HG02678 (cell line): ENCODE data around the gene KLK12.

ENCODE experiments used
- ATAC-seq: cut with Tn5 transposase; IDR thresholded peaks from one replicate; pipeline ENCODE4 v1.9.1; 2021; ENCODE audit warnings: mild to moderate bottlenecking, moderate library complexity; ENCODE audit not compliant: unreplicated experiment

KLK12 gene

GRCh38 chr19:51055866-51056265 lies 21.1 kb upstream of the KLK12 start:
- no peak for ATAC-seq

DNA sequence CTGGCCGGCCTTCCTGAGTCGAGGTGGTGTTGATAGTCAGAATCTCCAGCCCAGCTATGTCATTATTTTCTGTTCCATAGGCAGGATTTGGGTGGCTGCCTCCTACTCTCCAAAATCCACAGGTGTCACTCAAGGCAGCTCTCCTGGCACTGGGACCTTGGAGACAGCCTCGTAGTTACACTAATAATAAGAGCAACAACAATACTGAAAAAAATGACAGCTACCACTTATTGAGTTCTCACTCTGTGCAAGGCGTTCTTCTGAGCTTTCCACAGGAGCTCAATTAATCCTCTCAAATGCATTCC lies 12.2 kb upstream of the KLK12 start:
- no peak for ATAC-seq

GRCh38 chr19:51044327-51044726 lies 9.5 kb upstream of the KLK12 start:
- ATAC-seq: no peak

DNA sequence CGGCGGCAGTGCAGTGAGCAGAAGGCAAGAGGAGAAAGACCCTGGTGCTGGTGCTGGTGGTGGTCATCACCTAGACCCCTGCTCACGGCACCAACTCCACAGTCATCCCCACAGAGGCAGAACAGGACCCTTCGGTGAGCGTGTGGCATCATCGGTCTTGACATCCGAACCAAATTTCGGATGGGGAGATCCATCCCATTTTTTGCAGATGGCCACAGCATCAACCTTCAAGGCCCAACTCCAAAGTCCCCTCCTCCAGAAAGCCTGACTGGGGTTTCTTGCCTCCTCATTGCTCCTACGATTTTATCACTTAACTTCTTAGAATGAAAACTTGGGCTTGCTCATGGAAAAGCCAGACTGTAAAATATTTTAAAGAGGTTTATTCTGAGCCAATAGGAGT lies 8.7 kb upstream of the KLK12 start:
- ATAC-seq: no peak

- no peak for ATAC-seq
Measured at GRCh38 chr19:51040151-51040550, 5.3 kb upstream of the KLK12 start.

- no peak for ATAC-seq
Measured at GRCh38 chr19:51036519-51036918, 1.7 kb upstream of the KLK12 start.

DNA sequence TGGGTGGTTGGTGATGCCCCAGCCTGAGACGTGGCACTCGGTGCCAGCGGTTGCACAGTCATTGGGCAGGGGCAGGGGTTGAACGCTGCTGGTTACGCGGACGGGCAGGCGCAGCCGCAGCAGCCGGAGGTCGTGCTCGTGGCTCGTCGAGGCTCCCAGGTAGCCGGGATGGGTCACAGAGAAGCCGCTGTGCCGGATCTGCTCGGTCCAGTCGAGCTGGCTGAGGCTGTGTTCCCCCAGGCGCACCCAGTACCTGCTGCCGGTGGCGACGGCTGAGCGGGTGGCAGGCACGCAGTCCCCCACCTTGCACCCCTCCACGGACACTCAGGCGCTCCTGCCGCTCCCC lies 2.9 kb downstream of the KLK12 start:
- ATAC-seq: no peak

DNA sequence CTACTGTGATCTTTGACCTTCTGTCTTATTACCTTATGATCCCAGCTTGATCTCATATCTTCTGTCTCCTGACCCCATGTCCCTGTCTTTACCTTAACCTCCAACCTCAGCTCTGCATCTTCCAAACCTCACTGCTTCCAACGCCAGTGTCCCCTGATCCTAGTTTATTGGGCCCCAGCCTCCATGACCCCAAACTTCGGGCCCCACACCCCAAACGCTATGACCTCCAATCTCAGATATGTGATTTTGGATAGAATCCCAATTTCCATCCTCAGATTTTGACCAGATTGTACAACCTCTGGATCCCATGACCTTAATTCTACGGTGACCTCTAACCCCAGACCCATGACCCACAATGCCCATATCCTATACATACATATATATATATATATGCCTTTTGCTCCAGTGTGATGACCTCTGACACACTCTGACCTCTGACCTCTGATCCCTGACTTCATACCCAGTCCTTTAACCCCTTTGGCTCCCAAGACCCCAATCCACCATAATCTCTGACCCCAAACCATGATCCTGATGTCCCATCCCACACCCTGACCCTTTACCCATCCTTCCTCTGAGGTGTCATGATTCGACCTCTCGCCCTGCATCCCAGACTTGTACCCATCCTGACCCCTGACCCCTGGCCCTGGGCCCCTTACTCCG lies 3.5 kb downstream of the KLK12 start:
- ATAC-seq: no peak

DNA sequence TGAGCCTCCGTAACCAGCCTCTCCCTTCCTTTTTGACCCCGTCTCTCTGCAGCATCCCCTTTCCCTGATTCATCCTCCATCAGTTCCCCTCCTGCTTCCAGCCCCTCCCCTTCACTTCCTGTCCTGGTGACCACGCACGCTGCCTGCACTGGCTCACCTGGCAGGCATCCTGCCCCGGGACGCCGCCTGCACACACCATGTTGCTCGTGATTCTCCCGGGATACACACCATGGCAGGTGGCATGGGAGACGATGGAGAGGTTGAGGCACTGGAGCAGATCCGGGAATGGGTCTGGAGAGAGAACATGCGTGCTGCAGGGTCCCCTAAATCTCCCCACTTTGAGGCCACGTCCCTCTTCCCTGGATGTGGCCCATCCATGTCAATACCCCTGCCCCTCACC lies 4.2 kb downstream of the KLK12 start:
- no peak for ATAC-seq

DNA sequence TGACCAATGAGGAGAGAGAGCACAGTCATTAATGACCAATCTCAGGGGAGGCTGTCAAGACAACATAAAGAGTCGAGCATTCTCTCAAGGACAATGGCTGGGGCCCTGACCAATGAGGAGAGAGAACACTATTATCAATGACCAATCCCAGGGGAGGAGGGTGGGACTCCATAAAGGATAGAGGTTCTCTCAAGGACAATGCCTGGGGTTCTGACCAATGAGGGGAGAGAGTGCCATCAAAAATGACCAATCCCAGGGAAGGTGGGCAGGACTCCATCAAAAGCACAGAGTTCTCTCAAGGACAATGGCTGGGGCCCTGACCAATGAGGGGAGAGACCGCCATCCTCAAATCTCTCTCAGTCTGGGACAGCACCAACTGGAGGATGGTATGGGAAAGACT lies 5.1 kb downstream of the KLK12 start:
- ATAC-seq: no peak

- no peak for ATAC-seq
Measured at GRCh38 chr19:51027873-51028272, 6.9 kb downstream of the KLK12 start.

DNA sequence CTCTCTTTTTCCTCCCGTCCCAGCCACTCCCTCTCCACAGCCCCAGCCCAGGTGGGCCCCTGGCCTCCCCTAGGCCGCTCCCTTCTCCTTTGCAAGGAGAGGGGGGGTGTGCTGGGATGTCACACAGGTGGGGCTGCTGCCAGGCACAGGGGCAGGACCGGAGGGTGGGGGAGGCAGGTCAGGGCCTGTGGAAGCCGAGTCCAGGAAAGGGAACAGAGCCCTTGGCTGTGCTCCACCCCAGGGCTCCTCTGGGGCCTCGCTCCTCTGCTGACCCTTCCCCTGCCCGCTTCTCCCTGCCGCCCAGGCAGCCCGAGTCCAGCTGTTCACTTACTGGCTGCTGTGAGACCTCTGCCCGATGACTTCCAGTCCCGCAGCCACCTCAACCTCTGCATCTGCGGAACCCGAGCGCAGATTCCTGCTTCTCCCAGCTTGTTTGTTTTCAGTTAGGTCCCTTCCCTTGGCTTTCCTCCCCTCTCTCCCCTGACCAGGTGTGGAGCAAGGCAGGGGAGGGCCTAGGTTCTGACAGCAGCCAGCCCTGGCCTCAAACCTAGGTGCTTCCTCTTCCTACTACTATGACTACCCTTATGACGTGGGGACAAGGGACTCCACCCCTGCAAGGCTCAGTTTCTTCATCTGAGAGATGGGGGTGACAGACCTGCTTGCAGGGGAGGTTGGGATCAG lies 7.5 kb downstream of the KLK12 start:
- ATAC-seq: no peak

- ATAC-seq: no peak
Measured at GRCh38 chr19:51026554-51026831, 8.3 kb downstream of the KLK12 start, which contains the start of gene KLK11. TSS of gene KLK11 (minus strand) at chr19:51026616. CDS start at chr19:51025631, 985 bp downstream.

DNA sequence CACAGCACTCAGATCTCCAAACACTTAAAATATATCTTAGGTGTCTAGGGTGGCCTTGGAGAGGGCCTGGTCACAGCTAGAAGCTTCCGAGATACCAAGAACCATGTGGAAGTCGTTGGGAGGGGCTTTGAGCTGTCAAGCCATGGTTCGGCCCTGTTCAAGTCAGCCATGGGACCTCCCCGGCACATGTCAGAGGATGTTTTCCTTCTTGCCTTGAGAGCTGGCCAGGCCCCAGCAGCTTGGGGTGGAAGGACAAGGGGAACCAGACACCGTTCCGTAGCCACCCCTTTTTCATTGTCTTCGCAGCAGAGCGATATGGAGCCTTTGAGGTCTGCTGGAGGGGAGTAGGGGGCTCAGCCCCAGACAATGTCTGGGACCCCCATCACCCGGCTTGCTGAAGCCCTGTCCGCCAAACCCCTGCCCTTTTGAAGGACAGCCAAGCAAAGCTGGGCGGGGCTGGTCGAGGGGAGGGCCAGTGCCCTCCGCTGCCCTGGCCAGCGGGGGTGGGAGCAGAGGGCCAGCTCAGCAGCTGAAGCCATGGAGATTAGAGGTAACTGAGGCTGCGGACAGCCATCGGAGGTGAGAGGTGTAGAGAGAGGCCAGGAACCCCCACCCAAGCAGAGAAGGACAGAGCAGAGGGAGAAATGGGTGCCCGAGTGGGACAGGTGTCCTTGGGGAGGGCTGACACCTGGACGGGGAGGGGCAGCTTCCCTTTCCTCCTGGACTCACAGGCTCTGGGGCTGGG lies 8.8 kb downstream of the KLK12 start:
- no peak for ATAC-seq

GRCh38 chr19:51025401-51025800 lies 9.4 kb downstream of the KLK12 start:
- no peak for ATAC-seq

GRCh38 chr19:51024924-51025323 lies 9.9 kb downstream of the KLK12 start:
- ATAC-seq: no peak

GRCh38 chr19:51023946-51024345 lies 10.9 kb downstream of the KLK12 start:
- ATAC-seq: no peak

DNA sequence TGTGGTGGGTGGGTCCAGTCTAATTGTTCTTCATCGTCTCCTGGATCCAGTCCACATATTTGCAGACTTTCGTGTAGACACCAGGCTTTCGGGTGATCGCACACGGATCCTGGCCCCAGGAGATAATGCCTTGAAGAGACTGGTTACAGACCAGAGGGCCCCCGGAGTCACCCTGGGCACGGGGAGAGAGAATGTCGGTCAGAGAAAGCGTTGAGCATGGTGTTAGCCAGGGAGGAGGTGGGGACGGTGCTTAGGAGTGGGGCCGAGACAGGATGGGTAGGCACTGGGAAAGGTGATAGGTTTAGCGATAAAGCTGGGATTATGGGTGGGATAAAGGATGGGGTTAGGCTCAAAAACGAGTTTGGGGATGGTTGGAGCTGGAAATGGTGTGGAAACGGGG lies 12.3 kb downstream of the KLK12 start:
- no peak for ATAC-seq

DNA sequence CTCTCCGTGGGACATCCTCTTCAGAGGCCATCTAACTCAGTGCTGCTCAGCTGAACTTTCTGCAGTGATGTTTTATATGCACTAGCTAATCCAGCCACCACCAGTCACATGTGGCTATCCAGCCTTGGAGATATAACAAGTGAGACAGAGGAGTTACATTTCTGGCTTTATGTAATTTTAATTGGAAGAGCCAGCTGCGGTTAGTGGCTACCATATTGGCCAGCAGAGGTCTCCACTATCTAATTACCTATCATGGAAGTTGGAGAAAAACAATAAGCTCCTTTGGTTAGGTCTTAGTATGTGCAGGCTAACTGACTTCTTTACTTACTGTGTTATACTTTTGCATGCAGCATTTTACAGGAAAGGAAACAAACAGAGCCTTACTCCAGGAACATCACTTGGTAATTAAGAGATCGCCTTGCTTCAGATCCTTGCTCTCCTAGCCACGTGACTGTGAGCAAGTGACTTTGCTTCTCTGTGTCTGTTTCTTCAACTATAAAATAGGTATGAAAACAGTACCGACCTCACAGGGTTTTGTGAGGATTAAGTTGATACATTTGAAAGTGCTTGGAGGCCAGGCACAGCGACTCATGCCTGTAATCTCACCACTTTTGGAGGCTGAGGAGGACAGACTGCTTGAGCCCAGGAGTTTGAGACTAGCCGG lies 13.7 kb downstream of the KLK12 start:
- no peak for ATAC-seq

DNA sequence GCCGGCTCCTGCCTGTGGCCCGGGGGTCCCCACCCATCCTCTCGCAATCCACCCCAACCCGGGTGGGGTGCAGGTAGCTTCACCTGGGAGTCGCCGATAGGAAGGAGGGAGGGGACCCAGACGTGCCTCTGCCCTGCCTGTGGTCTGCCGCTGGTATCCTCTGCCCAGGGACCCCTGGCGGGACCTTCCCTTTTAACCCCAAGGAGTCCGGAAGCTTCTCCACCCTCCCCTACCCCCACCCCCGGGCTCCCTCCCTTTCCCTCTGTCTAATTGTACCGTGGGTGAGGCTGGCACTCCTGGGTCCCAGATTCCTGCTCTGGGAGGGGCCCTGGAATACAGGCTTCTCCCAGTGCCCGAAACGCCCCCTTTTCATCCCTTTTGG lies 15.3 kb downstream of the KLK12 start, which contains the start of gene KLK10:
Gene KLK10 (minus strand): TSS at position 166 of the 382 bp plus-strand sequence. CDS start 579 bp downstream, outside the sequence.
- ATAC-seq: no peak

GRCh38 chr19:51018745-51019543 lies 15.9 kb downstream of the KLK12 start:
- no peak for ATAC-seq
